Uterus (tissue), 4 donors: ENCODE results near the gene RAPGEF3. TPM values are rescaled to one million over a fixed set of nuclear protein-coding genes. Genes with fewer than 3 reads are reported as not detected.

Experiments
- DNase-seq, 2 donors: peaks; one replicate each; pipeline ENCODE4 v3.0.0-alpha.2; 2019 to 2020
- H3K27ac ChIP-seq, 2 donors: fragments of 200-600 bp; sonication (generic); 1 replicate in 1 of 2; 2 replicates in 1 of 2; pipeline ENCODE4 v1.5.1; 2016 to 2018
- H3K27me3 ChIP-seq, 2 donors: fragments of 200-600 bp; sonication (generic); one replicate each; pipeline ENCODE4 v1.5.1; 2018 to 2019; ENCODE audit warnings: control low read depth in 1 of 2
- H3K36me3 ChIP-seq, 2 donors: fragments of 200-600 bp; sonication (generic); one replicate each; pipeline ENCODE4 v1.5.1; 2019; ENCODE audit warnings: control low read depth in 1 of 2
- H3K4me1 ChIP-seq, 2 donors: fragments of 200-600 bp; sonication (generic); one replicate each; pipeline ENCODE4 v1.5.1; 2018 to 2019; ENCODE audit warnings: control low read depth in 1 of 2
- H3K4me3 ChIP-seq, 2 donors: fragments of 200-600 bp; sonication (generic); 1 replicate in 1 of 2; 2 replicates in 1 of 2; pipeline ENCODE4 v1.5.1; 2018 to 2019; ENCODE audit warnings: mild to moderate bottlenecking in 1 of 2
- H3K9me3 ChIP-seq, 2 donors: fragments of 200-600 bp; sonication (generic); one replicate each; pipeline ENCODE4 v1.5.1; 2019; ENCODE audit warnings: control low read depth in 1 of 2
- CTCF ChIP-seq, 4 experiments: fragments of 200-600 bp in 2 of 4; fragments of 450-650 bp in 2 of 4; sonication (generic) in 2 of 4; IDR thresholded peaks; one replicate each; pipeline ENCODE4 v1.5.1; 2016 to 2019; ENCODE audit warnings: antibody characterized with exemption in 4 of 4, mild to moderate bottlenecking in 2 of 4, moderate library complexity in 1 of 4
- POLR2A ChIP-seq, 2 donors: fragments of 450-650 bp; IDR thresholded peaks; one replicate each; pipeline ENCODE4 v1.6.1; 2016; ENCODE audit warnings: antibody characterized with exemption in 2 of 2, mild to moderate bottlenecking in 1 of 2, moderate library complexity in 1 of 2
- intact Hi-C: fragments of 100-400 bp; cut with DNase I; formaldehyde crosslinking; loops from one replicate; pipeline ENCODE4 v1.15.1; 2023; ENCODE audit warnings: low total_unique reads
- total RNA-seq, 4 donors: library from RNA; depleted of rRNA in 3 of 4; stranded (reverse); fragments of >200 nt in 3 of 4; gene quantifications; one replicate each; pipeline versions ENCODE4 v1.1.0 to v1.2.4, GENCODE V29; 2014 to 2023
- donor health status: DM: yes; HTN: yes; CAD: no.

Gene RAPGEF3
- total RNA-seq, 4 donors from 2014 or later, result 13.5 to 105 (median 48.7) TPM

GRCh38 chr12:47729233-47729632 lies 29.4 kb downstream of the RAPGEF3 start:
- H3K9me3 ChIP-seq, result no peaks in the 10 kb centered on the region
- intact Hi-C loops, result no loop called here
- H3K36me3 ChIP-seq, result no peaks in the 10 kb centered on the region
- no peaks in the 10 kb centered on the region for H3K27me3 ChIP-seq
- no peak overlapping the region for H3K4me3 ChIP-seq
- no peaks in the 10 kb centered on the region for H3K4me1 ChIP-seq
- no peak for TF ChIP-seq POLR2A (IDR thresholded peaks at IDR 0.05)
- TF ChIP-seq CTCF (IDR thresholded peaks at IDR 0.05), result no peak
- no peak for DNase-seq
- H3K27ac ChIP-seq, result no peak overlapping the region

- no peaks in the 10 kb centered on the region for H3K27me3 ChIP-seq
- TF ChIP-seq CTCF (IDR thresholded peaks at IDR 0.05) (no peak), POLR2A (IDR thresholded peaks at IDR 0.05) (no peak)
- H3K36me3 ChIP-seq, result no peaks in the 10 kb centered on the region
- intact Hi-C loops, result no loop called here
- no peak for DNase-seq
- no peak overlapping the region for H3K4me3 ChIP-seq
- peak overlapping the region in 1 of 2 donors; percentile 33 for H3K27ac ChIP-seq
- H3K9me3 ChIP-seq, result no peaks in the 10 kb centered on the region
- H3K4me1 ChIP-seq, result no peaks in the 10 kb centered on the region
Observed at GRCh38 chr12:47725893-47726292, 32.8 kb downstream of the RAPGEF3 start.

GRCh38 chr12:47725091-47725772 lies 33.4 kb downstream of the RAPGEF3 start, which contains the start of gene ENDOU:
TSS of gene ENDOU (minus strand) at chr12:47725490. CDS start at chr12:47725413, 77 bp downstream.
- TF ChIP-seq POLR2A (IDR thresholded peaks at IDR 0.05) (no peak), CTCF (IDR thresholded peaks at IDR 0.05) (no peak)
- Histone ChIP-seq H3K9me3 (no peaks in the 10 kb centered on the region), H3K36me3 (no peaks in the 10 kb centered on the region), H3K27ac (peak within 1 kb of the TSS in 1 of 2 donors; percentile 33), H3K27me3 (no peaks in the 10 kb centered on the region), H3K4me3 (no peak within 1 kb of the TSS), H3K4me1 (no peaks in the 10 kb centered on the region)
- intact Hi-C loops, result no loop called here
- DNase-seq, result no peak

GRCh38 chr12:47722941-47723631 lies 35.6 kb downstream of the RAPGEF3 start:
- Histone ChIP-seq H3K4me1 (peaks cover 0 to under 1% of the 10 kb centered on the region in 2 donors), H3K9me3 (no peaks in the 10 kb centered on the region), H3K27ac (no peak overlapping the region), H3K4me3 (no peak overlapping the region), H3K36me3 (no peaks in the 10 kb centered on the region), H3K27me3 (no peaks in the 10 kb centered on the region)
- DNase-seq, result no peak
- intact Hi-C loops, result no loop called here
- TF ChIP-seq POLR2A (IDR thresholded peaks at IDR 0.05), result no peak
- TF ChIP-seq CTCF (IDR thresholded peaks at IDR 0.05), result no peak

- intact Hi-C loops, result no loop called here
- Histone ChIP-seq H3K27me3 (no peaks in the 10 kb centered on the region), H3K9me3 (no peaks in the 10 kb centered on the region), H3K36me3 (no peaks in the 10 kb centered on the region), H3K4me1 (peaks cover 3 to 5% of the 10 kb centered on the region in 2 donors), H3K4me3 (no peak overlapping the region), H3K27ac (no peak overlapping the region)
- no peak for DNase-seq
- no peak for TF ChIP-seq POLR2A (IDR thresholded peaks at IDR 0.05)
- TF ChIP-seq CTCF (IDR thresholded peaks at IDR 0.05), result no peak
Observed at GRCh38 chr12:47722136-47722834, 36.4 kb downstream of the RAPGEF3 start.
